NCI-H345 (cell line): Measurements from ENCODE around the gene SNRPA1.
A peak's percentile ranks its signal among the peaks of the same experiment; 100 is the strongest.

Experiments
- DNase-seq: peaks from one replicate; lab custom pipeline; 2025; lab: John Stamatoyannopoulos, UW

Gene SNRPA1

DNA sequence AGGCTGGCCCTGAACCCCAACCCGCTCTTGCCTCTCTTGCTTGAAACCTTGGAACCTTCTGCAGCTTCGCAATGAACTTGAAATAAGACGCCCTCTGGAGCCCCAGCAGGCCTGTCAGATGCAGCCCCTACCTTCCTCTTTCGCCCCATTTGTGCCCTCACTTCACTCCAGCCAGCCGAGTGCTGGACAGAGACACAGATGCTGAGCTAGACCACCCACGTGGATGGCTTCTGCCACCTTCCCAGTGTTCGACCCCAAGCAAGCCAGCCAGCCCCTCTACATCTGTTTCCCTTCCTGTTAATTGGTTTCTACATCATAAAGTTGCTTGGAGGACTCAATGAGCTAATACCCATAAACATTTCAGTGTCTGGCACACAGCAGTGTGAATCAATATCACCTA, 23.8 kb upstream of the SNRPA1 start:
- DNase-seq: no peak

DNA sequence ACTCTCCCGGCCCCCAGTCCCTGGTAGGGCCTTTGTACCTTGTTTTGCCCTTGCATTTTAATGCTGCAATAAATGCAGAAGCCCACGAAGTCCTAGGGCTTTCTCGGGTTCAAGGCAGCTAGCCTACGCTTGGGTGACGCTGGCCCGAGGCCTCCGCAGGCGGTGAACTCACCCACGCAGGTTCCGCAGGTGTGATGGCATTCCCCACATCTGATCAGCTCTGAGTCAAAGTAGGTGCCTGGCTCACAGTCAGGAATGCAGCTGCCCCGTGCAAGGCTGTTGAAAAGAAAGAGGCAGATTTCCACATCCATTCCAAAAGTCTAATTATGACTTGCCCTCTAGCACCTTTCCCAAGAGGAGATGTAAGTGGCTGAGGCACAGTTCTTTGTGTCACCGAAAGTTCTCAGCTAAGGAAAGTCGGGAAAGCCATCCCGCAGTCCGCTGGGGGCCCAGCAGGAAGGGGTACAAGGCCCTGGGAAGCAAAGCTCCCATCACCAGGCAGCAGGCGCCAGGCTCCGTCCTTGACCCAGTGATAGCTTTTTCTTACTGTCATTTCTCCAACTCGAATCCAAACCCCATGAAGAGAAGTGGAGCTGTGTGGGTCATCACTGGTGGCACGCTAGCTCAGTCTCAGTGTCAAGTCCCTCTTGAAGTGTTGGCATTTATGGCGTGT, 23.2 kb upstream of the SNRPA1 start:
- no peak for DNase-seq

DNA sequence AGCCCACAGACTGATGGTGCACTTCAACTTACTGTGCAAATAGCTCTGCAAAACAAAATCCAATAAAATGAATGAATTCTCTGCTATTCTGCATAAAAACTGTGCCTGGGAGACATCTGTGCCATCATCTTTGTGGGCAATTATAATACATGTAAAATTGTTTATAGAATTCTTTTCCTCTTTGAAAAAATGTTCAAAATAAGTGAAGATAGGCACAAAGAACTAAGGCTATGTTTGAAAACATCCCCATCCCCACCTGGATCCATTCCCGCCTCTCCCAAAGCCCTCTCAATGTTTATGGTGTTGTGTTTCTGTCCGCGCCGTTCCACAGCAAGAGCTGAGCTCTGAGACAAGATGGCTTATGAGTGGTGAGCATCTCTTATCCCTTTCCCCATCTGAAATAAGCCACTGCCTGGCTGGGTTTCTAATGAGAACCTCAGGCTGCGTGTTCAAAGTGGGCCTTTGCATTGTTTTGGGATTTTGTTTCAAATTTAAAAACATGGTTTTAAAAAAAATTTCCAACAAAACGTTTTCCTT, 22.4 kb upstream of the SNRPA1 start:
- no peak for DNase-seq

DNA sequence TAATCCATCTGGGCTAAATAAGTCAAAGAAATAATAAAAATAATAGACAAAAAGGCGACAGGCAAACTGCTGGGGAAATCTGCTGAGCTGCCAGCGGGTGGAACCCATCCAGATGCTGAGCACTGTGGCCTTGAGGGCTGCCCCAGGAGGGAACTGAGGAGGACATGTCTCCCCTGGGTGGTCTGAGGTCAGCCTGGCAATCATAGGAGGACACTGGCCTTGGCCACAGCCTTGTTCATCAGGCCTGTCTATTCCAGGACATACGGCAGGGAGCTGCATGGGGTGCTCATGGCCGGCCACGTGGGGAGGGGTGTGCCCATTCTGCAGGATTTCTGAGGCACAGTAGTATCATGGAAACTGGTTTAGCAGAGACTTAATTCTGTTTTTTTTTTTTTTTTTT, 21.5 kb upstream of the SNRPA1 start:
- no peak for DNase-seq

DNA sequence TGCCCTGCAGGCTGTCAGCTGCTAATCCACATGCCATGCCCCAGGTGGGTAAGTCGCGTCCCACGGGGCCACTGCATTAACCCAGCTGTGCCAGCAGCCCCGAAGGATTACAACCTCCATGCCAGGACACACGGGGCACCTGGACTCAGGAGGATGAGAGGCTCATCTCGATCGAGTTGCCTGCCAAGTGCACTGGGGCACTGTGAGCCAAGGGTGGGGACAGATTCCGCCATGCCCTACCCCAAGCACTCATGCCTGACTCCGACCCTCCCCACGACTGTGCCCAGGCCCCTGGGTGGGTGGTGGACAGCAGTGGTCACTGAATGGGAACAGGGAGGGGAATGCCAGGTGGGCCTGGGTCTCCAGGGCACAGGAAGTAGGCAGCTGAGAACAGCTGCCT, 20.7 kb upstream of the SNRPA1 start:
- no peak for DNase-seq

DNA sequence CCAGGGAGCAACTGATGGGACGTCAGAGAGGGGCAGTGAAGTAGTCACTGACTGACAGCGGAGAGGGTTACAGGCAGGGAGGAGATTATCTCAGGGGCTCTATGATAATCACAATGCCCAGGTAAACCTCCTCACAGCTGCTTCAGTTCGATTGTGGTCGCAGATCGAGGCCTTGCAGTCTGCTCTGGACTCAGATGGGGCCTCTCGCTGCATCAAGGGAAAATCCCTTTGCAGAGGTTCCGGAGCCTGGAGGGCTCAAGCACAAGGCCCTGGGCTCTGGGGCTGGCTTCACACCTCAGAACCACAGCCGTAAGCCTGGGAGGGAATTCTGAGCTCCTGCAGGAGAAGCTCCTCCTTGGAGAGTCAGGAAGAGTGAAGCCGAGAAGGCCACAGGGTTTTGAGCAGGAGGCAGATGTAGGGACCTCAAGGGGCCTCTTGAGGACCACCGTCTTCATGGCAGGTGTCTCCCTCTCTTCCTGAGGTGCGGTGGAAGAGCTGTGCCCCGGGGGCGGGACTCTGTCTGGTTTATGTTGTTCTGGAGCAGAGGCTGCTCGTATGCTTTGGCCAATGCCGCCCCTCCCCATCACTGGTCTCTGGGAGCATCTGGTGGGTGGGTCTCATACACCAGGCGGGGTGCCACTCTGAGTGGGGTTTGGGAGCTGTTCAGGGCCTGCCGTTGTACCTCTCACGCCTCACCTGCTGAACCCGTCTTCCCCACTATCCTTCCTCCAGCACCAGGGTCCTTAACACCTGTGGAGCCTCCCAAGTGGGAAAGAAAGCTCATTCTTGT, 19.5 kb upstream of the SNRPA1 start:
- no peak for DNase-seq

DNA sequence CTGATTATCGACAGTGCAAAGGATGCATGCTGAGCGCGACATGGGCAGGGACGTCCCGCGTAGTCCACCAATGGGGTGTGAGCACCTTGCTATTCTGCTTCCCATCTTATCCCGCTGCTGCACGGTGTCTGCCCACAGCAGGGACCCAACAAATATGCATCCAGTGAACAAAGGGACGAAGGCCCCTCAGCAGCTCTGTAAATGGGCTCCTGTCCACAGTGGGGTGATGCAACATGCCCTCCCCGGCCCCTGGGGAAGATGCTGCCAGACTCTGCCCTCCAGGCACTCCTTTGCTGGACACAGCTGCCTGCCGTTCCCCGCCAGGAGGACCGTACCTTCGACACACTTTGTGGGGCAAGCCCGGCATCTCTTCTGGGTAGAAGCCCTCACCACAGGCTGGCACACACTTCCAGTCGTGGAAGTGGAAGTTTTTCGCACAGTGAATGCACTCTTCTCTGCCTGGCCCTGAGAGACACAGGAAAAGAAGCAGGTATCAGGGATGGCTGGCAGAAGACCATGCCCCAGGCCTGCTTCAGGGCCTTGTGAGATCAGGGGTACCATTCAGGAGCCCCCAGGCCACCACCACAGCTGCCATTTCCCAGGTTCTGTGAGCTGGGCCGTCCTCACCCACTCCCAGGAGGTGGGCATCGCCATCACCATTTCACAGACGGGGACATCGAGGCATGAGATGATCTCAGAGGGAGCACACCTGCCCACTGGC, 18.2 kb upstream of the SNRPA1 start:
- no peak for DNase-seq

DNA sequence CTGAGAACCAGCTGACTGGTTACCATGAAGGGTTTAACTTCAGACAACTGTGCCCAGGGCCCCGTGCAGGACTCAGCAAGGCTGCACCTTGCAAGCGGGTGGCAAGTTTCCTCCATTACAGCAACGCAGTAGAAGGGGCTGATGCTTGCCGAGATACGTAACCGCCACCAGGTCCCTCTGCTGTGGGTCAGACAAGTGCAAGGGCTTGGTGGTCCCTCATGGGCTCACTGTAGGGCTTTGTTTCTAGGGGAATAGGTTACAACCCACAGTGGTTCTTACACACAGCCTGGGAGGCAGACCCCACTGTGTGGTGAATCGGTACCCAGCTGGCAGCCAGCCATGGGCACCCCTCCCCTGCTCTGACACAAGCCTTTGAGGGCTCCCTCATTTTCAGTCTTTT, 15.5 kb upstream of the SNRPA1 start:
- DNase-seq: no peak

DNA sequence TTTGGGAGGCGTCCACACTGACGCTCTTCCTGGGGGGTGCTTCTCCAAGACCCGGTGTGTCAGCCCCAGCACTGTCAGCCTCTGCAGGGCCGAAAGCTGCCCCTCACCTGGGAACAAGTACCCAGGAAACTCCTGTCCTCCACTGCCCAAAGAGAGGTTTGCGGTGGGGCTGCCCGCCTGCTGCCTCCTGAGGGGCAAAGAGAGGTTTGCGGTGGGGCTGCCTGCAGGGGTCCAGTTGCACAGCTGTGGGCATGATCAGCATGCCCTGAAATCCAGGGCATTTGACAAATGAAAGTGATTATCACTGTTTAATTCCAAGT, 15.1 kb upstream of the SNRPA1 start:
- no peak for DNase-seq

DNA sequence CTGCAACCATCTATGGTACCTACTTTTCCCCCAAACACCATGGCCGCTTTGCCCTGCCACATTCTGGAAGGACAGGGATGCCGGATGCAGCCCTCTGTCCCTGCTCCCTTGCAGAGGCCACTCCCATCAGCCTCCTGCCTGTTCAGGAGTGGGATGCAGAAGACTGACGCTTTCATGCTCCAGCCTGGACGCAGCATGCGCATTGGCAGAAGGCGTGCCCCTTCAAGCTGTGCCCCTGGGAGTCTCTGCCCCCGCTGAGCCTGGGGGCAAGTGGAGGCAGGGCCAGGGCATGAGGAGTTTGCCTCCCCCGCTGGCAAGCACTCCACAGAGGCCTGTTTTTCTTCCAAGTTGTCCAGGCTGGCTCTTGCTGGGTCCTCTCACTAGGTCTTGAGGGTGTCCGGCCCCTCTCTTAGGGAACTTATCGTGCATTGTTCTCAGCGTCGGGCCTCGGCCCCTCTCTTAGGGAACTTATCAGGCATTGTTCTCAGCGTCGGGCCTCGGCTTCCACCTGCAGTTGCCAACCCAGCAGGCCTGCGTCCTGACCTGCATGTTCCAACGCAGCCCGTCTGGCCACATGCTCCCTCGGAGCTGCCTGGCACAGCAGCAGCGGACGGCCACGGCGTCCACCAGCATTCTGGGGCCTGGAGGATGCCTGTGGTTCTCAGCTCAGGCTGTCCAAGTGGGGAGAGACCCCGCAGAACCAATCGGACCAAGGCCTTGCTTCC, 14.6 kb upstream of the SNRPA1 start:
- peak; percentile 59 for DNase-seq

DNA sequence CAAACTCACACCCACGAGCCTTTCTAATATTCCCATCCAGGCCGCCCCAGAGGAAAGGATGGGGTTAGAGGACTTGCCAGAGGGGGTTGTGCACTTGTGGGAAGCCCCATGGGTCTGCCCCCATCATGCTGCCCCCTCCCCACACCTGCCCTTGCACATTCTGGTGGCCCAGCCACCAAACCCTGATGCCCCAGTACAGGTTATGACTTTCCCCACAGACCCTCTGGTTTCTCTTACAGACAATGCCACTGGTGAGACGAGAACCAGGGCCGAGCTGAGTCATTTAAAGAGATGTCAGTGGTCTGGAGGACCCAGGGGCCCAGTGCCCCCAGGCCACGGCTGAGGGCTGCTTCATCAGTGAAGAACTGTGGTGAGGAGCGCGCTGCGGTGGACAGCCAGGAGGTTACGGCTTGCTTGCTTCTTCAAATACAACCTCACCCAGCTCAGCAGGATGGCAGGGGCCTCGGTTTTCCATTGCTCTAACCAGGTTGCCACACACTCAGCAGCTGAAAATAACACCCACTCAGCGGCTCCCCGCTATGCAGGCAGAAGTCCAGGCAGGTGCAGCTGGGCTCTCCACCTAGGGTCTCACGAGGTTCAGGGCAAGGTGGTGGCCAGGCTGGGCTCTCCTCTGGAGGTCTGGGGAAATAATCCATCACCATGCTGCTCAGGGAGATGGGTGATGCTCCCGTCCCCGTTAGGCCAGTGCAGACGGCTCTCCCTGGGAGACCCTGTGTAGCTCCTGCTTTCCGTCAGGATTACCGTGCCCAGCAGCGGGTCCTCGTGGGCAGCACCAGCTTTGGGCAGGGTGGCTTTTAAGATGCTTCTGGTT, 13.8 kb upstream of the SNRPA1 start:
- peak; percentile 80 for DNase-seq

DNA sequence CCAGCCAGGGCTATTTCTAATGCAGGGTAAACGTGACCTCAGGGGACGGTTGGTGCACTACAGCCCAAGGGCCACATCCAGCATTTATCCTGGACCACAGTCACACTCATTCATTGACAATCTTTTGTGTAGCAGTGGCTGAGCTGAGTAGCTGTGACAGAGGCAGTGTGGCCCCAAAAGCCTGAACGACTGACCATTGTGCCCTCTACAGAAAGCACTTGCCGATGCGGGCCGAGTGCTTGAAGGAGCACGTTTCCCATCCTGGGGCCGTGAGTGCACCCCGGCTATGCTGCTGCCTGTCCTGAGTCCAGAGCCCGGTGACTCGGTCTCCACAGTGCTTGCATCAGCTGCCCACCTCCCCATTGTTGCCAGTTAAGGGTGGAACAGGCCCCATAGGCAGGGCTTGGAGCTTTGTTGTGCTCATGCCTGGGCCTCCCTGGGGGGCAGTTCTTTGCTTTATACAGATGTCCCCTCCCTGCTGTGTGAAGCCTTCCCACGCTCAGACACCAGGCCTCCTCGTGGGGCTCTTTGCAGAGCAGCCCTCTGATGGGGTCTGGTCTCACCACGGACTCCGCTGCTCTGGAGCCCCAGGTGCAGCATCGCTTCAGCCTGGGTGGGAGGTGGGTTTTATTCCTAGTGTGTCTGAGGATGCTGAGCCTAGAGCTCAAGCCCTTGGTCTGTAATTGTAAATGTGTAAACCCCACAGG, 13.0 kb upstream of the SNRPA1 start:
- DNase-seq: peak; percentile 11

DNA sequence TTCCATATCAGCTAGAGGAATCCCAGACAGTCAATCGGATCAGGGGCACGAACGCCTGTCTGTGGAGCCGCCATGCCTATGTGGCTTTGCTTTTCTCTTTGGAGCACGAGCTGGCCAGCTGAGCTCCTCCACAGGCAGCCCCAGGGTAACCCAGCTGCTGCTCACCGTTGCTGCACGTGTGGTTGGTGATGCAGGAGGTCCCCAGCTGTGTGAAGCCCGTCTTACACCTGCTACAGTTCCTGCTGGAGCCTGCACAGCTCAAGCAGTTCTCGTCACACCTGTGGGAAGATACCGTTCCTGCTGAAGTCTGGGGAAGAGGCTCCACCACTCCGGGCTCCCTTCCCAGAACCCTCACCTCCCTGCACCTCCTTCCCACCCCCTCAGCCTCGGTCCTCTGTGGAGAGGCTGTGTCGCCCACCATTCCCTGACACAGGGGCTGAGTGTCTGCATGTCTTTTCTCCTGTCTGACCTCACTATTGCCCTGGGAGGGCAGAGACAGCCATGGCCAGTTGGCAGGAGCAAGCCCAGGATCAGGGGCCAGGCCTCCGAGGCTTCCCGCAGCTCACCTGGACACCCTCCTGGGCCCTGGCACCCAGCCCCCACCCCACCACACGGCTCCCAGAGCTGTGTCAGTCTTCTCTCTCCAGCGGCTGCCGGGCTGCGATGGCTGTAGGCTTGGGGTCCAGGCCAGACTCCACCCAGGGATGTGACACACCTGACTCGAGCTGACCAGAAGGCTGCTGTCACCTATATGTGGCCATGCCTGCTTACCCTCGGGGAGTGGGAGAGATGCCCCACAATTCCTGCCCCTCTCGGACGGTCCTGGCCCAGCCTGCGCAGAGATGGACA, 12.2 kb upstream of the SNRPA1 start:
- DNase-seq: peak; percentile 68

DNA sequence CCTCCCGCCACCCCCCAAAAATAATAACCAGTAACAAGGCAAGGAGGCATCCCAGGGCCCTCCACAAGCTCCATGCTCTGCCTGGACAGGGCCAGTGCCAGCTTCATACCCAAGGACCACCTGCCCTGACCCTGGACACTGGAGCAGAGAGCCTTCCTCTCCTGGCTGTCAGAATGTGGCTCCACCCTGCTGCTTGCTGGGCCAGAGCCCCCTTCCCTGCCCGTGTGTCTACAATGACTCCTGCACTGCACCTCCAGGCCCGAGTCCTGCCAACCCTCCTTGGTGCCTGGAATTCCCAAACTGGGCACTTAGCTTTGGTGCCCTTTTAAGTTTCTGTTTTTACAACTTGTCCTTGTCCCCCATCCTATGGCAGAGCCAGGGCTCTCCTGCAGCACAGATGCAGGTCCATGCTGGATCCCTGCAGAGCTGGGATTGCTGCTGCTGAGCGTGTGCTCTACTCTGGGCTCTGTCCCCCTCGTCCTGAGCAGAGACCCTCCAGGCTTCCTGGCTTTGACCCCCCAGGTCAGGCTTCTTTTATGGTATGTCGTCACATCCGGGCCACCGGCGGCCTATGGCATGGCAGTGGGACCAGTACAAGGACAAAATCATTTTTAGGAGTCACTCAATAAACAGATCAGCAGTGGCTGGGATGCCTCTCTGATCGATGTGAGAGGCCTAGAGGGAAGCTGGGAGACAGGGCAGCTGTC, 11.4 kb upstream of the SNRPA1 start:
- DNase-seq: no peak

DNA sequence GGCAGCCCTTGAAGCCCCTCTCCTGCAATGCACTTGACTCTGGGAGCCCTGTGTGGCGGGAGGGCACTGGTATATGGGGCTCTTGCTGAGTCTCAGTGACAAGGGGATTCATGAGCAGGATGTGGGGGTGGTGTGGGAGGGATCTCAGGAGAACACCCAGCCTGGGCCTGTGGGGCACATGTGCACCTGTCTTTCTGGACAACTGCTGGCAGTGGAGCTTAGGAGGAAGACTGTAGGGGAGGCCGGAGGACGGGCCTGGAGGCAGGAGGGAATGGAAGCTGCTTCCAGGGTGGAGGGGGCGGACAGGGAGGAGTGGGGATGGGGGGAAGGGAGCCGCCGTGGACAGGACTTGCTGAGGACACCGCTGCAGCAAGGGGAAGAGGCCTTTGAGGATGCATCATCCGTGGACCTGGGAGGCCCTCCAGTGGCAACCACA, 10.8 kb upstream of the SNRPA1 start:
- DNase-seq: no peak

DNA sequence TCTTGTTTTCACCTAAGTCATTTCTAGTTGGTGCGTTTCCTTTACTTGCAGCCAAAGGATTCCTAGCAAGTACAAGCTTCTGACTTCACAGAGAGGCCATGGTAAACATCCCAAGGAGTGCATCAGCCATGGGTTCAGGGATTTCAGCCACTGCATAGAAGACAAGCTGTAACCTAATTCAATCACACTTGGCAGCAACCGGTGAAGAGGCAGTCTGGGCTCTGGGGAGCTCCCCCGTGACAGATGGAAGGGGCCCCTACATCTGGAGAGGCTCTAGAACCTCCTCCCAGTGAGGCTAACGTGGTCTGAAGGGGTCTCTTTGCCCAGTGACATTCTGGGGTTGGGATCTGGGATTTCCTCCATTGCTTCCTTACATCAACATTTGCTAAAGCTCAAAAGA, 8.4 kb upstream of the SNRPA1 start:
- DNase-seq: no peak

DNA sequence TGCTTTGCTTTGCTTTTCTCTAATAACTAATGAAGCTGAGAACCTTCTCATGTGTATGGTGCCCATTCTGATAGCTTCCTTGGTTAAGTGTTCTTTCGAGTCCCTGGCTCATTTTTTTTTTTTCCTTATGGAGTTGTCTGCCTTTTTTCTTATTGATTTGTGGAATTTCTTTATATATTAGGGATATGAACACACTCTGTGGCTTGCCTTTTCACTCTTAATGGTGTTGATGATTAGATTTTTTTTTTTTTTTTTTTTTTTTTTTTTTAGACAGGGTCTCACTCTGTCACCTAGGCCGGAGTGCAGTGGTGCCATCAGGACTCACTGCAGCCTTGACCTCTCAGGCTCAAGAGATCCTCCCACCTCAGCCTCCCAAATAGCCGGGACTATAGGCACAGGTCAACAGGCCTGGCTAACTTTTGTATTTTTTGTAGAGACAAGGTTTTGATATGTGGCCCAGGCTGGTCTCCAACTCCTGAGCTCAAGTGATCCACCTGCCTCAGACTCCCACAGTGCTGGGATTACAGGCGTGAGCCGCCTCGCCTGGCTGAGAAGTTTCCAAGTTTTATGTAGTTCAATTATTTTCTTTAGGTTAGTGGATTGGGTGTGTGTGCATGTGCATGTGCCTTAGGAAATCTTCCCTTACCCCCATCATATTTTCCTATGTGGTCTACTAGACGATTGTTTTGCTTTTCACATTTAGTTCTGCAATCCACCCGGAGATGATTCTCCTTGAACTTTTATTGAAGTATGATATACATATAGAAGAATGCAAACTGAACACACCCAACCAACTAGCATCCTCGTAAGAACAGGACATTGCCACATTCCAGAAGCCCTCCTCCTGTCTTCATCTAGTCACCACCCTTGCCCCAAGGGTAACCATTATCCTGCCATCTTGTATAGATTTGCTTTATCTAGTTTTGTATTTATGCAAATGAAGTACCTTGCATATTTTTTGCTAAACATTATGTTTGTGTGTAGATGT, 1.7 kb upstream of the SNRPA1 start:
- no peak for DNase-seq

DNA sequence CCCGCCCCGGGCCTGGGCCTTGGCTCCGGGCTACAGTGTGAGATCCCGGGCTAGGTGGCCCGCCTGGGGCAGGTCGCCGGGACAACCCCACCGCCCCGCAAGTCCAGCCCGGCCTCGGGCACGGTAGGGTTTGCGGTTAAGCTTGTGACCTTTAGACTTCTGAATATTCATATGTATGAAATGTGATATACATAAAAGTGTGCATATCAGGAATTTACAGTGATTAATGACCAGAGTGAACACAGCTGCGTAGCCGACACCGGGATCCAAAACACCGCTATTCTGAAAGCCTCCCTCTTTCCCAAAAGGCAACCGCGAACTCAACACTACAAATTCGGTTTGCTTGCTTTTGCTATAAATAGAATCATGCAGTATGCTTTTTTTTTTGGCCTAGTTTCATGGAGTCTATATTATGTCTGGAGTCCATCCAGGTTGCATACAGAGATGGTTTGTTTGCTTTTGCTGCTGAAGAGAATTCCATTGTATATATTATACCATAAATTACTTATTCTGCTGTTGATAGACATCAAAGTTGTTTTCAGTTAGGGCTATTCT, 636 bp upstream of the SNRPA1 start:
- no peak for DNase-seq
